Measurements from ENCODE around the gene CDKL4. TPM values are rescaled to one million over a fixed set of nuclear protein-coding genes. Genes with fewer than 3 reads are reported as not detected.

The CDKL4 gene
- total RNA-seq, 1 donor from 2014 or later: 0.66 TPM

DNA sequence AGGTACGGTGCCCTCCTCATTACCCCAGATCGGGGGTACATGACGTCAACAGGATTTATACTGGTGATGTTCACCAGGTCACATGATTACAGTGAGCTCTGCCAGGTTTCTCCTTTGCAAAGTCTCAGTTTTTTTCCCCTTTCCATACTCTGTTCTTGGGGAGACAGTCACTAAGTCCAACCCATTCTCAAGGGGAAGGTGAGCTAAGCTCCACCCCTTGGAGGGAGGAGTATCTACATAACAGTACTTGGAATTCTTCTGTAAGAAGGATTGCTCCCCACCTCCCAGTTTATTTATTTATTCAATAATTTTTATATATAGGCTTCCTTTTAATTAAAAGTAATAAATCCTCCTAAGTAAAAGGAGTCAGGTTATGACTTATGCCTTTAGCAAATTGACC, 88.8 kb downstream of the CDKL4 start:
- Histone ChIP-seq H3K4me3 (no peak overlapping the region), H3K4me1 (no peaks in the 10 kb centered on the region), H3K27ac (replicated peaks) (no peak overlapping the region), H3K27me3 (ENCODE audit: low read depth) (no peaks in the 10 kb centered on the region), H3K36me3 (no peaks in the 10 kb centered on the region), H3K9me3 (replicated peaks) (no peaks in the 10 kb centered on the region)
- no peak for TF ChIP-seq CTCF (IDR thresholded peaks at IDR 0.05; ENCODE audit: borderline replicate concordance)
- intact Hi-C loops (cut with micrococcal nuclease): no loop called here
- no peak for DNase-seq

DNA sequence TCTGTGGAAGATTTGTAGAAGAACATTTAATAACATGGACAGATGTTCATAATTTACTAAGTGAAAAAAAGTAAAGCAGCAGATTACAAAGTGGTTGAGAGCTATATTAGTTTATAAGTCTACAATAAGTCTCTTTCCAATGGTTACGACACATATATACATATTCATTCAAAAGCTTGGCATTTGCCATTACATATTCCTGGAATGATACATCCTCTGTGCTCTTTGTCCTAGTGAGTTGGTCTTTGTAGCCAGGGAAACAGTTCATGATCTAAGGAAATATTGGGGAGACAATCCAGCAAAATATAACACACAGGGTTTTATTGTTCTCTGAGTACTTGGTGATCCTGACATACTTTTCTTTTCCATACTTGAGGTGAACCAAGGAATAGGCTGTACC, 90.5 kb downstream of the CDKL4 start:
- Histone ChIP-seq H3K4me1 (no peaks in the 10 kb centered on the region), H3K9me3 (replicated peaks) (no peaks in the 10 kb centered on the region), H3K27me3 (ENCODE audit: low read depth) (no peaks in the 10 kb centered on the region), H3K4me3 (no peak overlapping the region), H3K27ac (replicated peaks) (no peak overlapping the region), H3K36me3 (no peaks in the 10 kb centered on the region)
- TF ChIP-seq CTCF (IDR thresholded peaks at IDR 0.05; ENCODE audit: borderline replicate concordance): no peak
- DNase-seq: no peak
- intact Hi-C loops (cut with micrococcal nuclease): no loop called here

DNA sequence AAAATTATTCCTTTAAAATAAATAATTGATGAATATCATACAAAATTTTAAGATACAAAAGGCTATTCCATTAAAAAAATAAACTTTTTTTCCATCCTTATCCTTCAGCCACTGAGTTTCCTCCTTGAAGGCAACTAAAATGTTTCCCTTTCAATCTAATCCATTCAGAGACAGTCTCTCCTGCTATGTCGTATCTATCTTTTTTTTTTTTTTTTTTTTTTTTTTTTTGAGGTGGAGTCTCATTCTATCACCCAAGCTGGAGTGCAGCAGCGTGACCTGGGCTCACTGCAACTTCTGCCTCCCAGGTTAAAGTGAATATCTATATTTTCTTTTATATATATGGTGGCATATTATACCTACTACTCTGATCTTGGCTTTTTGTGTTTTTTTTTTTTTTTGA, 91.3 kb downstream of the CDKL4 start:
- H3K4me1 ChIP-seq: no peaks in the 10 kb centered on the region
- H3K4me3 ChIP-seq: no peak overlapping the region
- DNase-seq: no peak
- no peak for TF ChIP-seq CTCF (IDR thresholded peaks at IDR 0.05; ENCODE audit: borderline replicate concordance)
- intact Hi-C loops (cut with micrococcal nuclease): no loop called here
- no peaks in the 10 kb centered on the region for H3K36me3 ChIP-seq
- H3K27ac ChIP-seq (replicated peaks): no peak overlapping the region
- no peaks in the 10 kb centered on the region for H3K27me3 ChIP-seq (ENCODE audit: low read depth)
- no peaks in the 10 kb centered on the region for H3K9me3 ChIP-seq (replicated peaks)

DNA sequence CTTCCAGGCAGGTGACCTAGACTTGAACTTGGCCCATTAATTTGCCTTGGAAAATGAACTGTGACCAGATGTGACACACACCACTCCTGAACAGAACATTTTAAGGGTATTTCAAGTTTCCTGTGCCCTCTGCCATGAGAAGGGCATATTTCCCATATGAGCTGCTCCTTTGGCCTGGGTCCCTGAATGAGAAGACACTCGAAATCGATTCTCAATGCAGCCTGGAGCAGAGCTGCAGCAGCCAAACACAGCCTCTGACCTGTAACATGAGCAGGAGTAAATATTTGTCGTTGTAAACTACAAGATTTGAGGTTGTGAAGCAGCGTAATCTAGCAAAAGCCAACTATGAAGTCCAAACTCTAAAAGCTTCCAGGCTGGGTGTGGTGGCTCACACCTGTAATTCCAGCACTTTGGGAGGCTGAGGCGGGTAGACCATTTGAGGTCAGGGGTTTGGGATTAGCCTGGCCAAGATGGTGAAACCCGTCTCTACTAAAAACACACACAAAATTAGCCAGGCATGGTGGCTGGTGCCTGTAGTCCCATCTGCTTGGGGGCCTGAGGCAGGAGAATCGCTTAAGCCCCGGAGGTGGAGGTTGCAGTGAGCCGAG, 92.8 kb downstream of the CDKL4 start:
- Histone ChIP-seq H3K9me3 (replicated peaks) (no peaks in the 10 kb centered on the region), H3K4me3 (no peak overlapping the region), H3K27ac (replicated peaks) (no peak overlapping the region), H3K36me3 (no peaks in the 10 kb centered on the region), H3K4me1 (no peaks in the 10 kb centered on the region), H3K27me3 (ENCODE audit: low read depth) (no peaks in the 10 kb centered on the region)
- no peak for DNase-seq
- intact Hi-C loops (cut with micrococcal nuclease): no loop called here
- no peak for TF ChIP-seq CTCF (IDR thresholded peaks at IDR 0.05; ENCODE audit: borderline replicate concordance)

- intact Hi-C loops (cut with micrococcal nuclease): no loop called here
- Histone ChIP-seq H3K9me3 (replicated peaks) (no peaks in the 10 kb centered on the region), H3K36me3 (no peaks in the 10 kb centered on the region), H3K27me3 (ENCODE audit: low read depth) (no peaks in the 10 kb centered on the region), H3K4me1 (no peaks in the 10 kb centered on the region), H3K27ac (replicated peaks) (no peak overlapping the region), H3K4me3 (no peak overlapping the region)
- TF ChIP-seq CTCF (IDR thresholded peaks at IDR 0.05; ENCODE audit: borderline replicate concordance): no peak
- DNase-seq: no peak
These were observed 93.6 kb downstream of the CDKL4 start for GRCh38 chr2:39150102-39150562.
